Keratinocyte (primary cell): ENCODE measurements around the gene DOC2A. TPM values are rescaled to one million over a fixed set of nuclear protein-coding genes. Genes with fewer than 3 reads are reported as not detected.
"Not testable (repeated sequence)": the region's sequence is repeated elsewhere in the genome, so short reads cannot be mapped to it uniquely, and the experiment has no call there.

Experiments used
- DNase-seq: peaks from one replicate; pipeline ENCODE4 v3.0.0-alpha.2; 2011; ENCODE audit warnings: low read depth, missing footprints, low spot score
- FAIRE-seq: peaks from 2 replicates; lab custom pipeline; 2011; peaks lifted over from hg19 to GRCh38; lab: Jason Lieb, UNC
- H2AFZ ChIP-seq: 2 replicates; pipeline ENCODE4 v1.6.0; 2012; ENCODE audit warnings: low read length, control low read depth, inconsistent platforms; ENCODE audit not compliant: control insufficient read depth
- H3K27ac ChIP-seq: 2 replicates; pipeline ENCODE4 v1.5.1; 2011; ENCODE audit warnings: low read length; ENCODE audit not compliant: control insufficient read depth, insufficient read depth
- H3K27me3 ChIP-seq: 3 replicates; pipeline ENCODE4 v1.6.0; 2011; ENCODE audit warnings: low read length; ENCODE audit not compliant: control insufficient read depth, insufficient read depth; ENCODE audit errors: extremely low read depth
- H3K36me3 ChIP-seq, 2 experiments: 2 replicates in 1 of 2; 3 replicates in 1 of 2; pipeline ENCODE4 v1.5.1; 2011; ENCODE audit warnings: low read length in 2 of 2, mild to moderate bottlenecking in 1 of 2; ENCODE audit not compliant: control insufficient read depth in 2 of 2, insufficient read depth in 2 of 2; ENCODE audit errors: extremely low read depth in 1 of 2
- H3K4me1 ChIP-seq: 3 replicates; pipeline ENCODE4 v1.5.1; 2011; ENCODE audit warnings: low read length; ENCODE audit not compliant: control insufficient read depth, insufficient read depth; ENCODE audit errors: extremely low read depth
- H3K4me2 ChIP-seq: 3 replicates; pipeline ENCODE4 v1.6.0; 2011; ENCODE audit warnings: low read depth, low read length; ENCODE audit not compliant: control insufficient read depth, insufficient read depth; ENCODE audit errors: extremely low read depth
- H3K4me3 ChIP-seq, 3 experiments: fragments of 200-600 bp in 1 of 3; sonication (generic) in 1 of 3; 2 replicates in 2 of 3; 3 replicates in 1 of 3; pipeline ENCODE4 v1.5.1; 2011 to 2016; ENCODE audit warnings: low read length in 3 of 3, mild to moderate bottlenecking in 3 of 3, control low read depth in 2 of 3, inconsistent platforms in 1 of 3, low read depth in 1 of 3, mixed read lengths in 1 of 3, mixed run types in 1 of 3, moderate library complexity in 1 of 3; ENCODE audit not compliant: control insufficient read depth in 2 of 3, insufficient read depth in 2 of 3; ENCODE audit errors: extremely low read depth in 1 of 3
- H3K79me2 ChIP-seq: 2 replicates; pipeline ENCODE4 v1.6.0; 2012; ENCODE audit warnings: low read length; ENCODE audit not compliant: control insufficient read depth, insufficient read depth
- H3K9ac ChIP-seq: 3 replicates; pipeline ENCODE4 v1.6.0; 2011; ENCODE audit warnings: low read length; ENCODE audit not compliant: control insufficient read depth, insufficient read depth; ENCODE audit errors: extremely low read depth
- H3K9me1 ChIP-seq: 3 replicates; pipeline ENCODE4 v1.6.0; 2011; ENCODE audit warnings: low read length; ENCODE audit not compliant: control insufficient read depth, insufficient read depth; ENCODE audit errors: extremely low read depth
- H3K9me3 ChIP-seq: 2 replicates; pipeline ENCODE4 v1.5.1; 2012; ENCODE audit warnings: low read depth, low read length; ENCODE audit not compliant: control insufficient read depth
- H4K20me1 ChIP-seq: 3 replicates; pipeline ENCODE4 v1.6.0; 2011; ENCODE audit warnings: low read length; ENCODE audit not compliant: control insufficient read depth, insufficient read depth; ENCODE audit errors: extremely low read depth
- CTCF ChIP-seq, 3 experiments: IDR thresholded peaks in 1 of 3; conservative IDR thresholded peaks in 1 of 3; optimal IDR thresholded peaks in 1 of 3; 2 replicates in 2 of 3; 3 replicates in 1 of 3; pipeline versions ENCODE3 to v1.5.1; 2011; ENCODE audit warnings: low read length in 3 of 3, mild to moderate bottlenecking in 3 of 3, moderate library complexity in 2 of 3, control low read depth in 1 of 3, inconsistent platforms in 1 of 3; ENCODE audit not compliant: insufficient read depth in 2 of 3; ENCODE audit errors: extremely low read depth in 1 of 3
- EZH2 ChIP-seq: IDR thresholded peaks from one replicate; pipeline ENCODE4 v1.6.1; 2012; ENCODE audit warnings: inconsistent platforms, mild to moderate bottlenecking, low read length, moderate library complexity
- dilution Hi-C: fragments of 300-500 bp; cut with MboI; formaldehyde crosslinking; loops from one replicate; pipeline ENCODE4 v1.7.0; 2020; ENCODE audit warnings: low sequenced_read_pairs; ENCODE audit not compliant: extremely low pct_ligation_motif_present
- polyA plus RNA-seq, 5 experiments: library from polyadenylated mRNA; depleted of rRNA in 3 of 5; stranded (reverse) in 3 of 5; stranded (forward) in 1 of 5; unstranded in 1 of 5; fragments of >200 nt; gene quantifications; 1 replicate in 1 of 5; 2 replicates in 3 of 5; 3 replicates in 1 of 5; pipeline versions ENCODE4 v1.2.1 to v1.2.3, GENCODE V29; 2011 to 2012; ENCODE audit warnings: missing spikeins in 2 of 5, low read depth in 1 of 5, low replicate concordance in 1 of 5

DOC2A gene
- polyA plus RNA-seq, 1 donor (not counting 4 experiments of a cell fraction or from before 2014, with no cell fraction given), result 0.26 TPM

GRCh38 chr16:30017277-30017656 lies 6.4 kb upstream of the DOC2A start:
- Histone ChIP-seq H3K27me3 (peaks cover 3% of the 10 kb centered on the region), H3K36me3 (no peaks in the 10 kb centered on the region), H3K9ac (no peak overlapping the region), H3K27ac (no peak overlapping the region), H3K4me2 (no peak overlapping the region), H3K4me1 (peaks cover 4% of the 10 kb centered on the region), H3K79me2 (no peaks in the 10 kb centered on the region), H3K4me3 (no peak overlapping the region), H3K9me1 (no peaks in the 10 kb centered on the region), H2AFZ (no peak overlapping the region), H4K20me1 (no peaks in the 10 kb centered on the region), H3K9me3 (no peaks in the 10 kb centered on the region)
- no peak for FAIRE-seq
- DNase-seq, result no peak
- dilution Hi-C loops, result no loop called here
- TF ChIP-seq CTCF (optimal IDR thresholded peaks at IDR 0.05 in 1 of 3, IDR thresholded peaks at IDR 0.05 in 1 of 3, conservative IDR thresholded peaks at IDR 0.05 in 1 of 3; ENCODE audit: extremely low read depth in 1 of 3, insufficient read depth in 2 of 3, low read length in 3 of 3), result no peak
- no peak for TF ChIP-seq EZH2

- H4K20me1 ChIP-seq, result no peaks in the 10 kb centered on the region
- H3K9ac ChIP-seq, result no peak overlapping the region
- no peaks in the 10 kb centered on the region for H3K9me3 ChIP-seq
- no peak overlapping the region for H2AFZ ChIP-seq
- peaks cover 8% of the 10 kb centered on the region for H3K27me3 ChIP-seq
- no peak for FAIRE-seq
- no peaks in the 10 kb centered on the region for H3K79me2 ChIP-seq
- H3K27ac ChIP-seq, result no peak overlapping the region
- H3K4me1 ChIP-seq, result peaks cover 4% of the 10 kb centered on the region
- H3K4me3 ChIP-seq, result no peak overlapping the region
- TF ChIP-seq CTCF (optimal IDR thresholded peaks at IDR 0.05 in 1 of 3, IDR thresholded peaks at IDR 0.05 in 1 of 3, conservative IDR thresholded peaks at IDR 0.05 in 1 of 3; ENCODE audit: extremely low read depth in 1 of 3, insufficient read depth in 2 of 3, low read length in 3 of 3) (no peak), EZH2 (no peak)
- H3K4me2 ChIP-seq, result no peak overlapping the region
- no peaks in the 10 kb centered on the region for H3K36me3 ChIP-seq
- H3K9me1 ChIP-seq, result no peaks in the 10 kb centered on the region
- no peak for DNase-seq
- dilution Hi-C loops, result no loop called here
Measured at GRCh38 chr16:30016555-30017276, 5.9 kb upstream of the DOC2A start.

- H4K20me1 ChIP-seq, dilution Hi-C loops, DNase-seq: not testable (repeated sequence)
Measured at GRCh38 chr16:30015450-30015849, 4.6 kb upstream of the DOC2A start.

GRCh38 chr16:30012598-30012997 lies 1.8 kb upstream of the DOC2A start:
- dilution Hi-C loops, H3K36me3 ChIP-seq, FAIRE-seq: not testable (repeated sequence)

More at GRCh38 chr16:30015450-30015849, 4.6 kb upstream of the DOC2A start:
- not testable (repeated sequence) for H2AFZ ChIP-seq, H3K9me1 ChIP-seq, H3K27ac ChIP-seq, FAIRE-seq, H3K9me3 ChIP-seq, H3K79me2 ChIP-seq, H3K36me3 ChIP-seq, H3K4me2 ChIP-seq, H3K9ac ChIP-seq, H3K4me1 ChIP-seq, H3K4me3 ChIP-seq
- peaks cover 18% of the 10 kb centered on the region for H3K27me3 ChIP-seq

More at GRCh38 chr16:30012598-30012997, 1.8 kb upstream of the DOC2A start:
- H3K4me2 ChIP-seq, H3K27ac ChIP-seq, H3K9ac ChIP-seq, DNase-seq, H3K9me3 ChIP-seq, H3K4me3 ChIP-seq, H3K79me2 ChIP-seq, H3K4me1 ChIP-seq, H3K9me1 ChIP-seq, H2AFZ ChIP-seq, H4K20me1 ChIP-seq: not testable (repeated sequence)
- peaks cover 28% of the 10 kb centered on the region for H3K27me3 ChIP-seq
